GM12891 (cell line): ENCODE results near the gene TTC28.

ENCODE experiments used
- PAX5 ChIP-seq: IDR thresholded peaks from 2 replicates; pipeline ENCODE4 v1.6.1; 2011; ENCODE audit warnings: low read length, moderate library complexity, mild to moderate bottlenecking; ENCODE audit not compliant: insufficient read depth, severe bottlenecking
- POLR2A ChIP-seq: IDR thresholded peaks from 2 replicates; pipeline ENCODE4 v1.6.1; 2011; ENCODE audit warnings: low read depth, low read length, control low read depth
- POLR2AphosphoS5 ChIP-seq: IDR thresholded peaks from 2 replicates; pipeline ENCODE4 v1.6.1; 2011; ENCODE audit warnings: low read depth, low read length, control low read depth
- POU2F2 ChIP-seq: IDR thresholded peaks from 2 replicates; pipeline ENCODE4 v1.6.1; 2011; ENCODE audit warnings: low read depth, mild to moderate bottlenecking, control low read depth, low read length, moderate library complexity
- SPI1 ChIP-seq: IDR thresholded peaks from 2 replicates; pipeline ENCODE4 v1.6.1; 2011; ENCODE audit warnings: low read depth, low read length, control low read depth
- TAF1 ChIP-seq: IDR thresholded peaks from 2 replicates; pipeline ENCODE4 v1.6.1; 2011; ENCODE audit warnings: low read depth, low read length, control low read depth

DNA sequence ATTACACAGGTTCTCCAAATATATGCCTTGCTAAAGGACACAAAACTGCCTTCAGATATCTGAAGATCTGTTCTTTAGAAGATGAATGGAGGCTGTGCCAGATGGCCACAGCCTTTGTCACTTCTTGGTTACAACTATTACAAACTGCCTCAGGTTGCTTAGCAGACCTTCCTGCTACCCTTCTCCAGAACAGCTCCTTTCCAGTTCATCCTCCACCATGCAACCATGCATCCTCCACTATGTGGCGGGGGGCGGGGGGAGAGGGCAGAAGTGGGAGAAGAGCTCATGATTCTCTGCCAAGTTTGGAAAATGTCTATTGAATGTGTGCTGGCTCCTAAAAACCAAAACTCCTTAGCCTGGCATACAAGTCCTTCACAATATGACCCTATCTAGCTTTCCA is 267.5 kb downstream of the TTC28 start:
- TF ChIP-seq POLR2AphosphoS5 = no peak
- TF ChIP-seq TAF1 = no peak
- TF ChIP-seq POLR2A = no peak
- no peak for TF ChIP-seq SPI1
- no peak for TF ChIP-seq POU2F2
- TF ChIP-seq PAX5 = no peak
